ENCODE measurements around the gene MUSK. TPM values are rescaled to one million over a fixed set of nuclear protein-coding genes. Genes with fewer than 3 reads are reported as not detected.
"Not testable (repeated sequence)": the region's sequence is repeated elsewhere in the genome, so short reads cannot be mapped to it uniquely, and the experiment has no call there.

Gene MUSK
- total RNA-seq, 4 donors from 2014 or later: 1.5 to 7.9 (median 5.4) TPM

GRCh38 chr9:110825950-110826349 lies 157.4 kb downstream of the MUSK start:
- Histone ChIP-seq H3K27me3 (no peaks in the 10 kb centered on the region), H3K4me1 (no peaks in the 10 kb centered on the region), H3K36me3 (no peaks in the 10 kb centered on the region), H3K4me3 (no peak overlapping the region), H3K9me3 (peaks cover 0 to 3% (median 0%) of the 10 kb centered on the region in 4 donors), H3K27ac (replicated peaks in 1 of 4) (no peak overlapping the region)
- DNase-seq (ENCODE audit: extremely low spot score): no peak
- intact Hi-C loops (cut with DNase I): no loop called here
- TF ChIP-seq EP300 (IDR thresholded peaks at IDR 0.05) (no peak), POLR2A (IDR thresholded peaks at IDR 0.05; ENCODE audit: low read depth) (no peak), CTCF (IDR thresholded peaks at IDR 0.05) (no peak), POLR2AphosphoS5 (IDR thresholded peaks at IDR 0.05) (no peak)
- WGBS: 56% methylated on average over 2 of the region's 2 CpGs

- H3K4me1 ChIP-seq; H3K27ac ChIP-seq (replicated peaks in 1 of 4); H3K9me3 ChIP-seq; intact Hi-C loops (cut with DNase I); H3K27me3 ChIP-seq; DNase-seq (ENCODE audit: extremely low spot score); H3K36me3 ChIP-seq; H3K4me3 ChIP-seq: not testable (repeated sequence)
- 68% methylated on average over 9 of the region's 9 CpGs for WGBS
Measured at GRCh38 chr9:110826400-110826799, 157.8 kb downstream of the MUSK start.

GRCh38 chr9:110828264-110828663 lies 159.7 kb downstream of the MUSK start:
- peak overlapping the region in 1 of 4 donors; percentile 42 for H3K27ac ChIP-seq (replicated peaks in 1 of 4)
- 47% methylated on average over 3 of the region's 3 CpGs for WGBS

DNA sequence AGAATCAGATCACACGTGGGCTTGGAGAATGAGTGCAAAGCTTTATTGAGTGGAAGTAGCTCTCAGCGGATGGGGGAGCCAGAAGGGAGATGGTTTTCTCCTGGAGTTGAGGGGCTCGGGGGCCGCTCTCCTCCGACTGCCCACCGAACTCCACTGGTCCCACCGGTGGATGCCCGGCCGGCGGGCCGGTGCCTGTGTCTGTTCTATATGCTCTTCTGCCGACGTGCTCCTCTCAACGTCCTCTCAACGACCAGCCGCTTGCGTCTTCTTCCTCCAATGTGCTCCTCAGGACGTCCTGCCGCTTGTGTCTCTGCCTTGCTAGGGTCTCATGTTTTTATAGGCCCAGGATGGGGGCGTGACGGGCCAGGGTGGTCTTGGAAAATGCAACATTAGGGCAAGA lies 161.9 kb downstream of the MUSK start:
- Histone ChIP-seq H3K4me3 (no peak overlapping the region), H3K27ac (replicated peaks in 1 of 4) (no peak overlapping the region), H3K4me1 (no peaks in the 10 kb centered on the region), H3K27me3 (no peaks in the 10 kb centered on the region), H3K9me3 (no peaks in the 10 kb centered on the region), H3K36me3 (no peaks in the 10 kb centered on the region)
- intact Hi-C loops (cut with DNase I): no loop called here
- WGBS: 94% methylated on average over 20 of the region's 21 CpGs
- no peak for TF ChIP-seq POLR2A (IDR thresholded peaks at IDR 0.05; ENCODE audit: low read depth)
- no peak for DNase-seq (ENCODE audit: extremely low spot score)

More at GRCh38 chr9:110828264-110828663, 159.7 kb downstream of the MUSK start:
- intact Hi-C loops (cut with DNase I): no loop called here
- Histone ChIP-seq H3K4me3 (no peak overlapping the region), H3K27me3 (no peaks in the 10 kb centered on the region), H3K36me3 (no peaks in the 10 kb centered on the region), H3K4me1 (no peaks in the 10 kb centered on the region), H3K9me3 (peaks cover 0 to 3% (median 0%) of the 10 kb centered on the region in 4 donors)
- no peak for DNase-seq (ENCODE audit: extremely low spot score)
- TF ChIP-seq POLR2AphosphoS5 (IDR thresholded peaks at IDR 0.05): no peak
- TF ChIP-seq EP300 (IDR thresholded peaks at IDR 0.05): no peak
- TF ChIP-seq CTCF (IDR thresholded peaks at IDR 0.05): no peak

GRCh38 chr9:110832926-110833325 lies 164.3 kb downstream of the MUSK start:
- intact Hi-C loops (cut with DNase I): no loop called here
- no peaks in the 10 kb centered on the region for H3K4me1 ChIP-seq
- no peak for DNase-seq (ENCODE audit: extremely low spot score)
- H3K9me3 ChIP-seq: no peaks in the 10 kb centered on the region
- no peak overlapping the region for H3K27ac ChIP-seq (replicated peaks in 1 of 4)
- whole genome bisulfite sequencing: 52% methylated on average over 3 of the region's 3 CpGs
- H3K36me3 ChIP-seq: no peaks in the 10 kb centered on the region
- peaks cover 0 to 3% (median 0%) of the 10 kb centered on the region in 4 donors for H3K27me3 ChIP-seq
- no peak for TF ChIP-seq EP300 (IDR thresholded peaks at IDR 0.05)
- no peak for TF ChIP-seq POLR2AphosphoS5 (IDR thresholded peaks at IDR 0.05)
- no peak overlapping the region for H3K4me3 ChIP-seq

GRCh38 chr9:110835404-110835803 lies 166.8 kb downstream of the MUSK start:
- no peak overlapping the region for H3K27ac ChIP-seq (replicated peaks in 1 of 4)
- H3K36me3 ChIP-seq: no peaks in the 10 kb centered on the region
- TF ChIP-seq CTCF (IDR thresholded peaks at IDR 0.05): no peak
- TF ChIP-seq EP300 (IDR thresholded peaks at IDR 0.05): no peak
- no peaks in the 10 kb centered on the region for H3K4me1 ChIP-seq
- no peaks in the 10 kb centered on the region for H3K9me3 ChIP-seq
- peaks cover 0 to 3% (median 0%) of the 10 kb centered on the region in 4 donors for H3K27me3 ChIP-seq
- intact Hi-C loops (cut with DNase I): no loop called here
- 60% methylated on average over 3 of the region's 3 CpGs for WGBS
- H3K4me3 ChIP-seq: no peak overlapping the region
- no peak for DNase-seq (ENCODE audit: extremely low spot score)

Measured in esophagus muscularis mucosa (tissue), 4 donors.